Activated T-cell treated with anti-CD3 and anti-CD28 coated beads, Interleukin-2, amount 50 U/mL, for 4 hours (primary cell): Measurements from ENCODE around the gene DRC3. TPM values are rescaled to one million over a fixed set of nuclear protein-coding genes. Genes with fewer than 3 reads are reported as not detected.
A peak's percentile ranks its signal among the peaks of the same experiment; 100 is the strongest.

Experiments
- ATAC-seq, 2 donors: fragments of 200-7000 bp; cut with Tn5 transposase; one replicate each; pipeline ENCODE4 v1.10.0; 2021
- DNase-seq: peaks from one replicate; pipeline ENCODE4 v3.0.0-alpha.2; 2020
- H3K27me3 Mint-ChIP-seq: one replicate; pipeline ENCODE4 v1.8.0; 2021; ENCODE audit warnings: low read depth, mixed read lengths
- H3K36me3 Mint-ChIP-seq: one replicate; pipeline ENCODE4 v1.8.0; 2022; ENCODE audit warnings: mixed read lengths; ENCODE audit not compliant: insufficient read depth
- H3K4me1 Mint-ChIP-seq: one replicate; pipeline ENCODE4 v1.8.0; 2021; ENCODE audit warnings: low read depth, mixed read lengths
- H3K4me3 Mint-ChIP-seq: one replicate; pipeline ENCODE4 v1.8.0; 2021; ENCODE audit warnings: mild to moderate bottlenecking, moderate library complexity, mixed read lengths
- H3K9me3 Mint-ChIP-seq: one replicate; pipeline ENCODE4 v1.8.0; 2021; ENCODE audit warnings: mixed read lengths
- total RNA-seq, 3 donors: library from RNA; stranded (reverse); gene quantifications; one replicate each; pipeline ENCODE4 v1.2.1, GENCODE V29; 2021

Gene DRC3
- total RNA-seq, 3 donors from 2014 or later = 0.49 to 1.3 (median 0.55) TPM

DNA sequence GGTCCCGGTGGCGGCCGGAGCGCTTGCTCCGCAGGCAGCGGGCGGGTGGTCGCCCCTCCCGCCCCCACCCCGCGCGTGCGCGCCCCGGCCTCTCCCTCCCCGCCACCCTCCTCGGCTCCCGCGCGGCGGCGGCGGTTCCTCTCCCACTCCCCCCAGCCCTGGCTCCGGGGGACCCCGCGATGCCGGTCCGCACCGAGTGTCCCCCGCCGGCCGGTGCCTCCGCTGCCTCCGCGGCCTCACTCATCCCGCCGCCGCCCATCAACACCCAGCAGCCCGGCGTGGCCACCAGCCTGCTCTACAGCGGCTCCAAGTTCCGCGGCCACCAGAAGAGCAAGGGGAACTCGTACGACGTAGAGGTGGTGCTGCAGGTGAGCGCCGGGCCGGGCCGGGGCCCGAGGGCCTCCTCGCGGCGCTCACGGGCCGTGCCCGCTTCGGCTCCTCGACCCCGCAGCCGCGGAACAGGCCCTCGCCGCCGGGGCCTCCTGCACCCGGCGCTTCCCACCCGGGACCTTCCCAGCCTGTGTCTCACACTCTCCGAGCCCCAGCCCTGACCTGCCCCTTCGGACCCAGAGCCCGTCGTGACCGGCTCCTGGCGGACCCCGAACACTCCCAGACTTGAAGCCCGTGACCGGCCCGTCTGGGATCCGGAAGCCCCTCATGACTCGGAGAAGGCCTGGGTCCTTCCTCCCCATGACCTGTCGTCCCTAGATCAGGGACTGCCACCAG, 67.0 kb downstream of the DRC3 start:
- no peak for DNase-seq
- H3K4me1 Mint-ChIP-seq = peaks cover 43% of the 10 kb centered on the region
- H3K9me3 Mint-ChIP-seq = no peaks in the 10 kb centered on the region
- H3K4me3 Mint-ChIP-seq = peak overlapping the region; percentile 92
- ATAC-seq = peak; percentile 35 to 39
- H3K36me3 Mint-ChIP-seq = no peaks in the 10 kb centered on the region
- no peaks in the 10 kb centered on the region for H3K27me3 Mint-ChIP-seq

DNA sequence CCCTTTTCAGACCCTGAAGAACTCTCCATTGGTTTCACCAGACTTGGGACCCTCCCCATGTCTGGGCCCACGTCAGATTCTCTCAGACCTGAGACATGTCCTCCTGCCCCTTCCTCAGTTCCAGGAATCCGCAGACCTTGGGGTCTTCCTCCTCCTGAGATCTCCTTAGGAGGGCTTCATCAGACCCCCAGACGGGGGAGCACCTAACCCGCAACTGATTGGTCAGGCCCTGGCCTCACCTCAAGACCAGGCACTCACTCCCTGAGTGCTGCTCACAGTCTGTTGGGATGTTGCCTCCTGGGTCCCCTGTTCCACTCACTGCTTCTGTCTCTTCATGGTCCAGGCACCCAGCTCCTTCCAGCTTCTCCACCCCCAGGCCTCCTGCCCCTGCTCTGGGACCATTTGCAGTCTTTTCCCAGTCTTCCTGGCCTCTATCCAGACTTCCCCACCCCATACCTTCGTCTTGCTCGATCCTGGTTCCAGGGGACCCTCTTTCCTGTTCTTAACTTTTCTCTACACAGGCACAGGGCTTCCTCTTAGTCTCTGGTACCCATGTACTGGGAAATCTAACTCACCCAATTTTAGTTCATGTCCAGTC, 67.7 kb downstream of the DRC3 start:
- H3K27me3 Mint-ChIP-seq = no peaks in the 10 kb centered on the region
- DNase-seq (no peak), ATAC-seq (no peak)
- H3K4me1 Mint-ChIP-seq = peaks cover 43% of the 10 kb centered on the region
- H3K4me3 Mint-ChIP-seq = peak overlapping the region; percentile 92
- no peaks in the 10 kb centered on the region for H3K9me3 Mint-ChIP-seq
- no peaks in the 10 kb centered on the region for H3K36me3 Mint-ChIP-seq

DNA sequence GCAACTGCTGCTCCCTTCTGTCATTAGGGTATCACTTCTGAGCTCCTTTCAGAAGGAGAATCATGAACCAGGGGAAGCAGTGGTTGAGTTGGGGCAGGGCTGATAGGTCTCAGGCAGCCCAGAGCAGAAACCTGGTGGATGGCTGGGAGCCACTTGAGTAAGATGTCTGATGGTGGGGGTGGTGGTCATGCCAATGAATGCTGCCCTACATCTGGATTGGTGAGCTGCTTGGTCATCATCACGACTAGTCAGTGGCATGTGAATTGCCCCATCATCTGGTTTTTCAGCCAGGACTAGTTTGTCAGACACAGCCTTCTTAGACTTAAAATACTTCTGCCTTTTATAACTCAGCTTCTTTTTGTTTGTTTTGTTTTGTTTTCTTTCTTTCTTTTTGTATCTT, 69.1 kb downstream of the DRC3 start:
- Mint-ChIP-seq H3K9me3 (no peaks in the 10 kb centered on the region), H3K36me3 (no peaks in the 10 kb centered on the region), H3K4me3 (peak overlapping the region; percentile 92), H3K27me3 (no peaks in the 10 kb centered on the region), H3K4me1 (peaks cover 40% of the 10 kb centered on the region)
- DNase-seq (no peak), ATAC-seq (no peak)

DNA sequence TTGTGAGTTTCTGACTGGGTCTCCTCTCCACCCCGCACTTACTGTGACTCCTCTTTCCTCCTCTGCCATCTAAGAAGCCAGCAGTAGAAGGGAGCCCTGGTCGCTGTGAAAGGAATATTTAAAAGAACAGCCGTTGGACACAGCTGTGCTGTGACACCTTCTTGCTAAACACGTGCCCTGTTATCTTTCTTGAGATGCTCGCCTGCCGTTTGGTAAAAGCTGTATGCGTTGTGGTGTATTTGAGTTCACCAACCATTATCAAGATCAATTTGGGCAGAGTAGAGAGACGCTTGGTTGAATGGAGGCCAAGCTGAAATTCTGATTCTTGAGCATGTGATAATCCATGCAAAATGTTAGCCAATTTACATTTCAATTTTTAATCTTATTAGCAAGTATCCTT, 70.3 kb downstream of the DRC3 start:
- Mint-ChIP-seq H3K4me3 (no peak overlapping the region), H3K27me3 (no peaks in the 10 kb centered on the region), H3K9me3 (no peaks in the 10 kb centered on the region), H3K4me1 (peaks cover 30% of the 10 kb centered on the region), H3K36me3 (peaks cover 4% of the 10 kb centered on the region)
- DNase-seq (no peak), ATAC-seq (no peak)

DNA sequence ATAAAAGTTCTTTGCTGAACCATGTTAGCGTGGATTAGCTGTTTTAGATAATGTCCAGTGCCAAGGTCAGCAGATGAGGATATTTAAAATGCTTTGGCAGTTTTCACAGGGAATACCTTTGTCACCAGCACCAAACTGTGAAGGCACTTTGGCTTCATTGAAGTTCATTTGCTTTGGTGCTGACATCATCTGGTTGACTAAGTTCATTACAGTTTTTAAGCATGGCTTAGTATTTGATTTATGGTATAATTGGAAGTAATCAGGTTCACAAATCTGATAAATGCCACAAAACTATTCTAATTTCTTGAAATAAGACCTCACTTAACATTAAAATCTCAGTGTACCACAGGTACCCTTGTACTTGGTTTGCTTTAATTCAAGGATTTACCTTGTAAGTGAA, 70.8 kb downstream of the DRC3 start:
- Mint-ChIP-seq H3K27me3 (no peaks in the 10 kb centered on the region), H3K4me1 (peaks cover 26% of the 10 kb centered on the region), H3K4me3 (no peak overlapping the region), H3K36me3 (peaks cover 4% of the 10 kb centered on the region), H3K9me3 (no peaks in the 10 kb centered on the region)
- no peak for DNase-seq
- ATAC-seq = no peak

DNA sequence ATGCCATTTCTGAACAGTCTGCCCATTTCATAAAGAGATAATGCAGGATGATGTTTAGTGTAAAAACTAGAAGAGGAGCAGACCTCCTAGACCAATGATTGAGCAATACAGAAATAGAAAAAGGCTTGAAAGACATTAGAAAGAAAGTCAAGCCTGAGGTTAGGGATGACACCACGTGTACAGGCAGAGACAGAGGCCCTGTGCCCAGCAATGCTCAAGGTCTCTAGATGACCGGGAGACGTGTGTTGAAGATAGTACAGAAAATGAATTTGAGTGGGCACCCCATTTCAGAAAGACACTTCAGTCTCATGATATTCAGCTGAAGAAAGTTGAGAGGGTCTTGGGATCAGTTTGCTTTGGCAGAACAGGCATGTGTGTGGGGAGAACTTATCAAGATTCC, 71.9 kb downstream of the DRC3 start:
- H3K9me3 Mint-ChIP-seq = no peaks in the 10 kb centered on the region
- DNase-seq (no peak), ATAC-seq (no peak)
- no peaks in the 10 kb centered on the region for H3K27me3 Mint-ChIP-seq
- H3K36me3 Mint-ChIP-seq = peaks cover 6% of the 10 kb centered on the region
- peaks cover 23% of the 10 kb centered on the region for H3K4me1 Mint-ChIP-seq
- H3K4me3 Mint-ChIP-seq = no peak overlapping the region

DNA sequence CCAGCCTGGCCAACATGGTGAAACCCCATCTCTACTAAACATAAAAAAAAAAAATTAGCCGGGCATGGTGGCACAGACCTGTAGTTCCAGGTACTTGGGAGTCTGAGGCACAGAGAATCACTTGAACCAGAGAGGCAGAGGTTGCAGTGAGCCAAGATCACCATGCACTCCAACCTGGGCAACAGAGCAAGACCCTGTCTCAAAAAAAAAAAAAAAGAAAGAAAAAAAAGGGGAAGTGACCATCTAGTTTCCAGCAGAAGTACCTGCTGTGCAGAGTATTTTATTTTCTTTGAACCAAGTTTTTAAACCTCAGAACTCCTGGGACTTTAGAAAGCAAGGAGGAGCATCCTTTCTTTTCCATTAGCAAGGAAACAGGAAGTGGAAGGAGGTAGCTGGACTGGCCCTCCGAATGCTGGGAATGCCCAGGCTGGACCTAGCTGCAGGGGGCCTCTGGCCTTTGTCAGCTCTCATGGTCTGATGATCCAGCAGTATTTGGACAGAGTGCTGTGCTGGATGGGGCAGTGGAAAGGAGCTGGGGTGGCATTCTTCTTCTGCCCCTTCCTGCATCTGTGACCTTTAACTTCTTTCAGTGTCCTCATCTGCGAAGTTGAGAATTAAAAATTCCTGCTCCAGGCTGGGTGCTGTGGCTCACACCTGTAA, 73.2 kb downstream of the DRC3 start:
- H3K27me3 Mint-ChIP-seq = no peaks in the 10 kb centered on the region
- no peaks in the 10 kb centered on the region for H3K9me3 Mint-ChIP-seq
- no peak for DNase-seq
- no peak for ATAC-seq
- H3K4me1 Mint-ChIP-seq = peaks cover 15% of the 10 kb centered on the region
- no peak overlapping the region for H3K4me3 Mint-ChIP-seq
- peaks cover 6% of the 10 kb centered on the region for H3K36me3 Mint-ChIP-seq

DNA sequence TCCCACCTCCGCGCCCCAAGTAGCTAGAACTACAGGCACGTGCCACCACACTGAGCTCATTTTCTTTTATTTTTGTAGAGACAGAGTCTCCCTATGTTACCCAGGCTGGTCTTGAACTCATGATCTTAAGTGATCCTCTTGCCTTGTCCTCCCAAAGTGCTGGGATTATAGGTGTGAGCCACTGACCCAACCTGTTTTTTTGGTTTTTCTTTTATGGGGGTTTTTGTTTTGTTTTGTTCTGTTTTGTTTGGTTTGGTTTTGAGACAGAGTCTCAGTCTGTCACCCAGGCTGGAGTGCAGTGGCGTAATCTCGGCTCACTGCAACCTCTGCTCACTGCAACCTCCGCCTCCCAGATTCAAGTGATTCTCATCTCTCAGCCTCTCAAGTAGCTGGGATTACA, 82.9 kb downstream of the DRC3 start:
- H3K4me1 Mint-ChIP-seq = no peaks in the 10 kb centered on the region
- no peak overlapping the region for H3K4me3 Mint-ChIP-seq
- peaks cover 29% of the 10 kb centered on the region for H3K36me3 Mint-ChIP-seq
- no peaks in the 10 kb centered on the region for H3K9me3 Mint-ChIP-seq
- no peak for ATAC-seq
- no peaks in the 10 kb centered on the region for H3K27me3 Mint-ChIP-seq
- no peak for DNase-seq

DNA sequence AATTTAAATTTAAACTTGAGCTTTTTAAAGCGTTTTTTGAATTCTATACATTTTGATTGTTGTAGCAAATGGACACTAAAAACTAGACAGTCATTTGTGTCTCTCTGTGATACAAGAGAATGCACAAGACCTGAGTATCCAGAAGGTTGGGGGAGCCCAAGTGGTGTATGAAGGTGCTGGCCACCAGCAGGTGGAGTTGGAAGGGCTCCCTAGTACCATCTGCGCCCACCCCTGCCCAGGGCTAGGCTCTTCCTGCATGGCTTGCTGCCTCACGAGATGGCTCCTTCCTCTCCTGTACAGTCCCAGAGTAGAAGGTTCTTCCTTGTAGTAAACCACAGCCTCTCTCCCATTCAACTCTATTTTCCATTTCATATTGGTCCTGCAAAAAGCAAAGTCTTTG, 83.6 kb downstream of the DRC3 start:
- Mint-ChIP-seq H3K27me3 (no peaks in the 10 kb centered on the region), H3K4me1 (no peaks in the 10 kb centered on the region), H3K4me3 (no peak overlapping the region), H3K36me3 (peaks cover 29% of the 10 kb centered on the region), H3K9me3 (no peaks in the 10 kb centered on the region)
- ATAC-seq = no peak
- DNase-seq = no peak

DNA sequence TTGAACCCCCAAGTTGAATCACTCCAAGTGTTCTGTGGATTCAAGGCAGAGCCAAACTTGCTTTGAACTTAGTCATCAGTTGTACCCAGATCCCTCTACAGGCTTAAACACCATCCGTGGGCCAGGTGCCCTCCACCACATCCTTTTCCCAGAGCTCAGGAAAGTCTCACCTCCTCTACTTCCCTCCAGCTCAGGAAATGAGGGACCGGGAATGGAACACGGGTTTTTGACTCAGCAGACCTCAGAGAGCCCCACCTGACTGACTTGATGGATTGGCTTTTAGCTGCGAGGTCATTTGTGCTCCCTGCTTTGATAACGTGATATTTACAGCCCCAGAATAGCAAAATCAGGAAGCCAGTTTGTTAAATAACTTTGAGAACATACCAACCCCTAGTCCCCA, 86.6 kb downstream of the DRC3 start:
- ATAC-seq (no peak), DNase-seq (no peak)
- H3K9me3 Mint-ChIP-seq = no peaks in the 10 kb centered on the region
- peaks cover 30% of the 10 kb centered on the region for H3K36me3 Mint-ChIP-seq
- H3K4me1 Mint-ChIP-seq = no peaks in the 10 kb centered on the region
- no peaks in the 10 kb centered on the region for H3K27me3 Mint-ChIP-seq
- no peak overlapping the region for H3K4me3 Mint-ChIP-seq

DNA sequence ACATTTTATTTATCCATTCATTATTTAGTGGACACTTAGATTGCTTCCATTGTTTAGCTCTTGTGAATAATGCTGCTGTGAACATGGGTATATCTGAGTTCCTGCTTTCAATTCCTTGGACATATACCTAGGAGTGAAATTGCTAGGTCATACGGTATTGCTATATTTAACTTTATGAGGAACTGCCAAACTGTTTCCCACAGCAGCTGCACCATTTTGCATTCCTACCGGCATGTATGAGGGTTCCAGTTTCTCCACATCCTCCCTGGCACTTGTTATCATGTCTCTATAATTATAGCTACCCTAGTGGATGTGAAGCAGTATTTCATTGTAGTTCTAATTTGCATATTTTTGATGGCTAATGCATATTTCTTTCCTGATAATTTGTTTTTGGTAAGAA, 91.4 kb downstream of the DRC3 start:
- no peak for DNase-seq
- Mint-ChIP-seq H3K4me1 (no peaks in the 10 kb centered on the region), H3K4me3 (no peak overlapping the region), H3K36me3 (peaks cover 26% of the 10 kb centered on the region), H3K9me3 (no peaks in the 10 kb centered on the region), H3K27me3 (no peaks in the 10 kb centered on the region)
- ATAC-seq = no peak

DNA sequence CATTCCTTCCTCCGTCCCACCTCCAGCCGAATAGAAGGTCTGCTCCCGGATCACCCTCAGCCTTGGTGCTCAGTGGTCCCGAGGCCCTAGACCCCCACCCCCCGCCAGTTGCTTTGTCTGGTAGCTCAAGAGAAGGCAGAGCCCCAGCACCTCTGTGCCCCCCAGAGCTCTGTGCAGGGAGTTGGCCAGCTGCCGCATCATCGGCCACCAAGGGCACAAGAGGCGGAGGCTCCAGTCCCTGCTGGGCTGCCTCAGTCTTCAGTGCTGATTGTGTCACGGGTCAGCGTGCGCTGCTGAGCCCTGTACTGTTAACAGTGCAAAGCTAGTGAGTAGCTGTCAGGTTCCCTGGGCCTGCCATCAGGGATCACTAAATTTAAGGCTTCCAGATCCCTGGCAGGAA, 92.9 kb downstream of the DRC3 start:
- Mint-ChIP-seq H3K9me3 (no peaks in the 10 kb centered on the region), H3K4me3 (no peak overlapping the region), H3K27me3 (no peaks in the 10 kb centered on the region), H3K4me1 (no peaks in the 10 kb centered on the region), H3K36me3 (peaks cover 20% of the 10 kb centered on the region)
- ATAC-seq = no peak
- DNase-seq = no peak
